ENCODE results near the gene NECTIN1.

NECTIN1 gene

GRCh38 chr11:119592642-119593041 lies 136.4 kb downstream of the NECTIN1 start:
- H3K27ac ChIP-seq (replicated peaks), result no peak overlapping the region
- no peaks in the 10 kb centered on the region for H3K27me3 ChIP-seq (ENCODE audit: insufficient read depth, poor library complexity, severe bottlenecking)
- no peak for DNase-seq (ENCODE audit: low read depth in 1 of 2, low spot score in 1 of 2)
- no peak for TF ChIP-seq SPI1 (IDR thresholded peaks at IDR 0.05; ENCODE audit: borderline replicate concordance, low read depth)
- TF ChIP-seq GABPA (IDR thresholded peaks at IDR 0.05; ENCODE audit: low read depth), result no peak
- TF ChIP-seq POLR2AphosphoS5 (IDR thresholded peaks at IDR 0.05; ENCODE audit: low read depth), result no peak
- no peak overlapping the region for H3K4me3 ChIP-seq (replicated peaks; ENCODE audit: insufficient read depth, low read length)

GRCh38 chr11:119591836-119592310 lies 137.1 kb downstream of the NECTIN1 start:
- no peak for DNase-seq (ENCODE audit: low read depth in 1 of 2, low spot score in 1 of 2)
- H3K4me3 ChIP-seq (replicated peaks; ENCODE audit: insufficient read depth, low read length), result no peak overlapping the region
- no peaks in the 10 kb centered on the region for H3K27me3 ChIP-seq (ENCODE audit: insufficient read depth, poor library complexity, severe bottlenecking)
- no peak overlapping the region for H3K27ac ChIP-seq (replicated peaks)
- TF ChIP-seq REST (IDR thresholded peaks at IDR 0.05; ENCODE audit: insufficient replicate concordance, low read depth), result no peak
- no peak for TF ChIP-seq GABPA (IDR thresholded peaks at IDR 0.05; ENCODE audit: low read depth)
- TF ChIP-seq CTCF (IDR thresholded peaks at IDR 0.05; ENCODE audit: insufficient read depth, low read length), result no peak
- TF ChIP-seq SPI1 (IDR thresholded peaks at IDR 0.05; ENCODE audit: borderline replicate concordance, low read depth), result no peak
- TF ChIP-seq POLR2AphosphoS5 (IDR thresholded peaks at IDR 0.05; ENCODE audit: low read depth), result no peak

- TF ChIP-seq SPI1 (IDR thresholded peaks at IDR 0.05; ENCODE audit: borderline replicate concordance, low read depth), result no peak
- no peak for TF ChIP-seq CTCF (IDR thresholded peaks at IDR 0.05; ENCODE audit: insufficient read depth, low read length)
Observed at GRCh38 chr11:119590651-119591351, 138.2 kb downstream of the NECTIN1 start.

GRCh38 chr11:119589001-119589400 lies 140.0 kb downstream of the NECTIN1 start:
- H3K27ac ChIP-seq (replicated peaks), result no peak overlapping the region
- TF ChIP-seq SPI1 (IDR thresholded peaks at IDR 0.05; ENCODE audit: borderline replicate concordance, low read depth) (no peak), REST (IDR thresholded peaks at IDR 0.05; ENCODE audit: insufficient replicate concordance, low read depth) (no peak), POLR2AphosphoS5 (IDR thresholded peaks at IDR 0.05; ENCODE audit: low read depth) (no peak), GABPA (IDR thresholded peaks at IDR 0.05; ENCODE audit: low read depth) (no peak), CTCF (IDR thresholded peaks at IDR 0.05; ENCODE audit: insufficient read depth, low read length) (no peak)
- no peak for DNase-seq (ENCODE audit: low read depth in 1 of 2, low spot score in 1 of 2)
- H3K27me3 ChIP-seq (ENCODE audit: insufficient read depth, poor library complexity, severe bottlenecking), result no peaks in the 10 kb centered on the region
- H3K4me3 ChIP-seq (replicated peaks; ENCODE audit: insufficient read depth, low read length), result no peak overlapping the region

More at GRCh38 chr11:119590651-119591351, 138.2 kb downstream of the NECTIN1 start:
- H3K27ac ChIP-seq (replicated peaks), result no peak overlapping the region
- no peak for DNase-seq (ENCODE audit: low read depth in 1 of 2, low spot score in 1 of 2)
- H3K27me3 ChIP-seq (ENCODE audit: insufficient read depth, poor library complexity, severe bottlenecking), result no peaks in the 10 kb centered on the region
- no peak overlapping the region for H3K4me3 ChIP-seq (replicated peaks; ENCODE audit: insufficient read depth, low read length)
